GM19328 (cell line): ENCODE data around the gene POLR2A.

ENCODE experiments used
- ATAC-seq: cut with Tn5 transposase; IDR thresholded peaks from one replicate; pipeline ENCODE4 v1.9.1; 2021; ENCODE audit warnings: mild to moderate bottlenecking, moderate library complexity; ENCODE audit not compliant: unreplicated experiment

The POLR2A gene

DNA sequence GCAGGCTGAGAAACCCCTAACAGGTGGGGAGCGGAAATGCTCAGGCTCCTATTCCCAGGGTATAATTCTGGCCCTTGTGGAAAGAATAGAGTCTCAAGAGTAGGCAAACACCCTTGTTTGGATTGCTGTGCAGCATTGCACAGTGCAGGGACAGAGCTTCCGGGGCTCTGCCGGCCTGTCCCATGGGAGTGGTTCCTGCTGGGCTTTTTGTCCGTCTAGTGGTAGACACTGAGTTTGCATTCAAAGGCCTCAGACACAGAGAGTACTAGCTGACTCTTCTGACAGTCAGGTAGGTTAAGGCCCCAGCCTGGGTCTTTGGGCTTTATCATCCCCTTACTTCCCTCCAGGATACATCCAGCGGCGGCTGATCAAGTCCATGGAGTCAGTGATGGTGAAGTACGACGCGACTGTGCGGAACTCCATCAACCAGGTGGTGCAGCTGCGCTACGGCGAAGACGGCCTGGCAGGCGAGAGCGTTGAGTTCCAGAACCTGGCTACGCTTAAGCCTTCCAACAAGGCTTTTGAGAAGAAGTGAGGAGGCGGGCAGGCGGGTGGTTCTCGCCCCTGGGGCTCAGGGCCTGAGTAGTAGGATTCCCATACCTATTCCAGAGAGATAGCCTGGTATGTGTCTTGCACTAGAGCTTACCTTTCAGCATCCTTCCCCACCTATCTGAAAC is 18.1 kb downstream of the POLR2A start:
- ATAC-seq, result no peak

DNA sequence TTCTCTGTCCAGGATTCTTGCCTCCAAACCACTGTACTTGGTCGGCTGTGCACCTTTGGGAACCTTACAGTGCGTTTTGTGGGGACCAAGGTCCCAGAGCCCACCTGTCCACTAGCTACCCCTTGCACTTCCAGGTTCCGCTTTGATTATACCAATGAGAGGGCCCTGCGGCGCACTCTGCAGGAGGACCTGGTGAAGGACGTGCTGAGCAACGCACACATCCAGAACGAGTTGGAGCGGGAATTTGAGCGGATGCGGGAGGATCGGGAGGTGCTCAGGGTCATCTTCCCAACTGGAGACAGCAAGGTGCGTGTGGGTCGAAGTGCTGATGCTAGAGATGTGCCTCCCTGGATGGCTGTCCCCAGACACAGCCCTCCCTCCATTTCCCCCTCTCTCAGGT is 18.8 kb downstream of the POLR2A start:
- no peak for ATAC-seq

DNA sequence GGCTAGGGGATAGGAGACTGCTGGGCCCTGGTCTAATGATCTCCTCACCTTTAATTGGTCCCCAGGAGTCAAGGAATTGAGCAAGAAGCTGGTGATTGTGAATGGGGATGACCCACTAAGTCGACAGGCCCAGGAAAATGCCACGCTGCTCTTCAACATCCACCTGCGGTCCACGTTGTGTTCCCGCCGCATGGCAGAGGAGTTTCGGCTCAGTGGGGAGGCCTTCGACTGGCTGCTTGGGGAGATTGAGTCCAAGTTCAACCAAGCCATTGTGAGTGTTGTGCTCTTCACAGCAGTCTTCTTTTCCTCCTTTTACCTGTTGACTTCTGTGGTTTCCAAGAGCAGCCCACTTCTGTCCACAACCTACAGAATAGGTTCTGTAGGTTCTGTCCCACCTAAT is 19.4 kb downstream of the POLR2A start:
- no peak for ATAC-seq

DNA sequence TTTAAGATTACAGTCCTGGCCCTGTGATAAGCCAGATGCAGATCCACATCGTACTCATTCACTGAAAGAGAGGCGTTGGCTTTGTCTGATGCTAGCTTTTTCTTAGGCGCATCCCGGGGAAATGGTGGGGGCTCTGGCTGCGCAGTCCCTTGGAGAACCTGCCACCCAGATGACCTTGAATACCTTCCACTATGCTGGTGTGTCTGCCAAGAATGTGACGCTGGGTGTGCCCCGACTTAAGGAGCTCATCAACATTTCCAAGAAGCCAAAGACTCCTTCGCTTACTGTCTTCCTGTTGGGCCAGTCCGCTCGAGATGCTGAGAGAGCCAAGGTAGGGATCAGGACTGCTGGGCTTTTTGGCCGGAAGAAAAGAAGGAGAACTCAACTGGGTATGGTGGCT is 24.0 kb downstream of the POLR2A start:
- ATAC-seq, result no peak

DNA sequence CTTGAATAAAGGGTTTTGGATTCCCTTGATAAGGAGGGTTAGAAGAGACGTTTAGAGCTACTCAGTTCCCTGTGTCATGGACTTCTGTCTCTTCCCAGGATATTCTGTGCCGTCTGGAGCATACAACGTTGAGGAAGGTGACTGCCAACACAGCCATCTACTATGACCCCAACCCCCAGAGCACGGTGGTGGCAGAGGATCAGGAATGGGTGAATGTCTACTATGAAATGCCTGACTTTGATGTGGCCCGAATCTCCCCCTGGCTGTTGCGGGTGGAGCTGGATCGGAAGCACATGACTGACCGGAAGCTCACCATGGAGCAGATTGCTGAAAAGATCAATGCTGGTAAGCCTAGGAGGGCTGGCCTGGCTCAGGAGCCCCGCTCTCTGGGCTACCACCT is 24.7 kb downstream of the POLR2A start:
- no peak for ATAC-seq

DNA sequence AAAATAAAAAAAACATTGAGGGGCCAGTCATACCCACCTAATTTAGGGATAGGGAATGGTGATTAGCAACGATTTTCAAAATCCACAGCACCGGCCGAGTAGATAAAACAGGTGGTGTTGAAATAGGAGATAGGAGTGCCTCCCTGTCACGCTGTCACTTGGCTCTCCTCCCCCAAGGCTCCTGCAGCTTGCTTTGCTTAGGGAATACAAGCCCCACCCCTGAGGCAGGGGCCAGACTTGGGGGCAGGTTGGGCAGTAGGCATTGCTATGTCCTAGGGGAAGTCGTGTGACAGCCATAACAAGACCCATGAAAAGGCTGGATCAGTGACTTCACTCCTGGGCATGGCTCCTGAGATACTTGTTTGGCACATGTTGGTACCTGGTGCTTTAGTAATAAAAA is 25.8 kb downstream of the POLR2A start:
- no peak for ATAC-seq

DNA sequence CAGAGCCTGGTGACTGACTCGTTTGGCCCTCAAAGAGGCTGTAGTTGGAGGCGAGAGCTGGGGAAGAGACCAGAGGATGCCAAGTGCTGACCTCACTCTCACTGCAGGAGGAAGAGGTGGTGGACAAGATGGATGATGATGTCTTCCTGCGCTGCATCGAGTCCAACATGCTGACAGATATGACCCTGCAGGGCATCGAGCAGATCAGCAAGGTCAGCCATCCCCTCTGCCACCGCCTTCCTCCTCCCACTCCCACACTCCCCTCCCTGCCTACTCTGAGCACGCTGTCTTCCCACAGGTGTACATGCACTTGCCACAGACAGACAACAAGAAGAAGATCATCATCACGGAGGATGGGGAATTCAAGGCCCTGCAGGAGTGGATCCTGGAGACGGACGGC is 26.9 kb downstream of the POLR2A start:
- no peak for ATAC-seq

DNA sequence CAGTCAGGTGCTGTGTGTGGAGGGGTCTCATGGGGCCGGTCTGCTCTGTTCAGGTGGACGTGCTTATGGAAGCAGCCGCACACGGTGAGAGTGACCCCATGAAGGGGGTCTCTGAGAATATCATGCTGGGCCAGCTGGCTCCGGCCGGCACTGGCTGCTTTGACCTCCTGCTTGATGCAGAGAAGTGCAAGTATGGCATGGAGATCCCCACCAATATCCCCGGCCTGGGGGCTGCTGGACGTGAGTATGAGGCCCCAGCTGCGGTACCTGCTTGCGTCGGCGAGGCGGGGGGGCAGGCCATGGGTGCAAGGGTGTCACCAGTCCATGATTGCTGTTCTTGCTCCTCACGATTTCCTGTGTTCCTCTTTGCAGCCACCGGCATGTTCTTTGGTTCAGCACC is 27.9 kb downstream of the POLR2A start:
- ATAC-seq, result no peak

DNA sequence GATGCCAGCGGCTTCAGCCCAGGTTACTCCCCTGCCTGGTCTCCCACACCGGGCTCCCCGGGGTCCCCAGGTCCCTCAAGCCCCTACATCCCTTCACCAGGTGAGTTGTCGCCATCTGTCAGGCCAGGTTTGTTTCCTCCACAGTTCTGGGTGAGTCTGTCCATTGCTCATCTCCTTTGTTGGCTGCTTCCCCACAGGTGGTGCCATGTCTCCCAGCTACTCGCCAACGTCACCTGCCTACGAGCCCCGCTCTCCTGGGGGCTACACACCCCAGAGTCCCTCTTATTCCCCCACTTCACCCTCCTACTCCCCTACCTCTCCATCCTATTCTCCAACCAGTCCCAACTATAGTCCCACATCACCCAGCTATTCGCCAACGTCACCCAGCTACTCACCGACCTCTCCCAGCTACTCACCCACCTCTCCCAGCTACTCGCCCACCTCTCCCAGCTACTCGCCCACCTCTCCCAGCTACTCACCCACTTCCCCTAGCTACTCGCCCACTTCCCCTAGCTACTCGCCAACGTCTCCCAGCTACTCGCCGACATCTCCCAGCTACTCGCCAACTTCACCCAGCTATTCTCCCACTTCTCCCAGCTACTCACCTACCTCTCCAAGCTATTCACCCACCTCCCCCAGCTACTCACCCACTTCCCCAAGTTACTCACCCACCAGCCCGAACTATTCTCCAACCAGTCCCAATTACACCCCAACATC is 28.8 kb downstream of the POLR2A start:
- no peak for ATAC-seq

DNA sequence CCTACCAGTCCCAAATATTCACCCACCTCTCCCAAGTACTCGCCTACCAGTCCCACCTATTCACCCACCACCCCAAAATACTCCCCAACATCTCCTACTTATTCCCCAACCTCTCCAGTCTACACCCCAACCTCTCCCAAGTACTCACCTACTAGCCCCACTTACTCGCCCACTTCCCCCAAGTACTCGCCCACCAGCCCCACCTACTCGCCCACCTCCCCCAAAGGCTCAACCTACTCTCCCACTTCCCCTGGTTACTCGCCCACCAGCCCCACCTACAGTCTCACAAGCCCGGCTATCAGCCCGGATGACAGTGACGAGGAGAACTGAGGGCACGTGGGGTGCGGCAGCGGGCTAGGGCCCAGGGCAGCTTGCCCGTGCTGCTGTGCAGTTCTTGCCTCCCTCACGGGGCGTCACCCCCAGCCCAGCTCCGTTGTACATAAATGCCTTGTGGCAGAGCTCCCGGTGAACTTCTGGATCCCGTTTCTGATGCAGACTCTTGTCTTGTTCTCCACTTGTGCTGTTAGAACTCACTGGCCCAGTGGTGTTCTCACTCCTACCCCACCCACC is 29.8 kb downstream of the POLR2A start:
- no peak for ATAC-seq

DNA sequence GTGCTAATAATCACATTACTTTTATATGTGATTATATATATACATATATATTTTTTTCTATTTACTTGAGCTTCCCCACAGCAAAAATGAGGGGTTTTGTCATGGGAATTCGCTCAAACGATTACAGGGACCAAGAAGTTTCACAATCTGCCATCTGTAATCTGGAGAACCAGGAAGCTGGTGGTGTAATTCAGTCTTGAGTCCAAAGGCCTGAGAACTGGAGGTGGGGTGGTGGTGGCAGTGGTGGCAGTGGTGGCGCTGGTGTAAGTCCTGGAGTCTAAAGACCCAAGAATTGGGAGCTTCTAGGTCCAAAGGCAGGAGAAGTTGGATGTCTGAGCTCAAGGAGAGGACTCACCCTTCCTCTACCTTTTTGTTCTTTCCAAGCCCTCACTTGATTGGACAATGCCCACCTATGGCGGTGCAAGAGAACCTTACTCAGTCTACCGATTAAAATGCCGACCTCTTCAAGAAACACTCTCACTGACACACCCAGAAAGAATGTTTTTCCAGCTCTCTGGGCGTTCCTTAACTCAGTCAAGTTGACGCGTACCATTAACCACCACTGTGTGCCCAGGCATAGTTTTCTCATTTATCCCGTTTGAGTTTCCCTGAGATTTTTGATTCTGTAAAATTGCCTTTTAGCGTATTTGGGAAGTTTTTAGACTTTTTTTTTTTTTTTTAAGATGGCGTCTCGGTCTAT is 31.9 kb downstream of the POLR2A start:
- ATAC-seq, result no peak

DNA sequence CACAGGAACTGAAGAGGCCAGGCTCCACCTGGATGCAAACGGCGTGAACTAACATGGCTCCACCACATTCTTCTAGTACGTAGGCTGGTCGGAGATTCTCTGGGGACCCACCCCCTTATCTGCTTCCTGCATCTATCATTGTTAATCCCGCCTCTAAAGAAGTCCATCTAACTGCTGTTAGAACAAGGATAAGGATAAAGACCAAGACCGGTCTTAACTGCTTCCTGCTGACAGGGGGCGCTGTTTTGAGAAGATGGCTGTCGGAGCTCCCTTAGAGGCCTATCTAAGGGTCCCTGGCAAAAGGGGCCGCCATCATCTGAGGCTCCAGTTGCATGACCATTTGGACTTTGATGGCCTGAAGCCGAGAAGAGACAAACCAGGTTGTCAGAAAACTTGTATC is 38.9 kb downstream of the POLR2A start:
- ATAC-seq, result no peak

DNA sequence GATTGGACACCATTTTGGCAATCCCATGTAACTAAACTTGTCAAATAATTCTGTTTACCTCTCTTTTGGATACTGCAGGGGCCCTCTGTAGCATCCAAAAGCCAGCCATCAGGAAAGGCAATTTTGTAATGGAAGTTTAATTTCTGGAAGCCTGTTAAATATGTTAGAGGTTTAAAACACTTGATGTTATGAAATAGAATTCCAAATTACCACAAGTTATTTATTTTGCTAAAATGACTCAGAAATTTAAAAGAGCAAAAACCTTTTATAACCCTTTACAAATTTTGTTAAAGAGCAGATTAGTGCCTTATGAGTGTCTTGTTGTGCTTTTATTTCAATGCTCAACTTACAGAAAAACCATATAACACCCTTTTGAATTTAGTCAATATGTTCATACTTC is 44.7 kb downstream of the POLR2A start:
- ATAC-seq, result no peak

DNA sequence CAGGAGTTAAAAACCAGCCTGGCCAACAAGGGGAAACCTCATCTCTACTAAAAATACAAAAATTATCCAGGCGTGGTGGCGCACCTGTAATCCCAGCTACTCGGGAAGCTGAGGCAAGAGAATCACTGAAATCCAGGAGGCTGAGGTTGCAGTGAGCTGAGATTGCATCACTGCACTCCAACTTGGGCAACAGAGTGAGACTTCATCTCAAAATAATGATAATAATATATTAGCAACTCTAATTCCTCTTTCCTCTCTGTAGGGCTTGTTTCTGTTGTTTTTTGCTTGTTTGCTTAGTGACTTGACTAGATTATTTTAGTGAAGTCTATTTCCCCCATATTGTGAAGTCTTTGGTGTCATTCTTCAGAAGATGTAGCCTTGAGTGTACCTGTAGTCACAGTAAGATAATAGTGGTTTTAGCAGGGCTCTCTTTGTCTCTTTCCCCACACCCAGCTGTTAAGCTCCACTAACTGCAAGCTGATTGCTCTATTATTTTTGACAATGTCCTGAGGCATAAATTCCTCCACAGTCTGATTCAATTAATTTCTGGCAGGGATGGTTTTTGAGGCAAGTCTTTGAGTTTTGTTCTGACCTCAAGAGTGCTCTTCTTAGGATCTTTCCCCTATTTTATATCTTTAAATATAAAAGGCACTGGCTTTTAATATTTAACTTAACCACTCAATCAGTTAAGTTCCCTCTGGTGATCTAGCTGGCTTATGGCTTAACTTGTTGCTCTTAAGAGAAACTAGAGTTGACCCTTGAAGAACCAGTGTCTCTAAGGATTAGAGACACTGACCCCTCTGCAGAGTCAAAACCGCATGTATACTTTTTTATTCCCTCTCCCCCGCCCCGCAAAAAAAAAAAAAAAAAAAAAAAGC is 46.1 kb downstream of the POLR2A start:
- no peak for ATAC-seq

DNA sequence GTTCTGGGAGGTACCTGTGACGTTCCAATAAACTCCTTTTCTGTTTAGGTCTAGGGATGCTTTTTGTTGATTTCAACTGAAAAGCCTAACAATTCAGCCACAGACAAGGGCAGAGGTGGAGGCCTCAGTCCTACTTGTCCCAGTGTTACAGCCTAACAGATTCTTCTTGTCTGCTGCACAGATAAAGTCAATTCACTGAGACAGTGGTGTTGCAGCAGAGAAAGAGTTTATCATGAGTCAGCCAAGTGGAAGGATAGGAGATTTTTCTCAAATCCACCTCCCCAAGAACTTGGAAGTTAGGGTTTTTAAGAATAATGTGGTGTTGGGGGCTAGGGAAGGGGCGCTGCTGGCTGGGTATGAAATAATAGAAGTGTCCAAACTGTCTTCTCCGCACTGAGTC is 53.9 kb downstream of the POLR2A start:
- no peak for ATAC-seq

DNA sequence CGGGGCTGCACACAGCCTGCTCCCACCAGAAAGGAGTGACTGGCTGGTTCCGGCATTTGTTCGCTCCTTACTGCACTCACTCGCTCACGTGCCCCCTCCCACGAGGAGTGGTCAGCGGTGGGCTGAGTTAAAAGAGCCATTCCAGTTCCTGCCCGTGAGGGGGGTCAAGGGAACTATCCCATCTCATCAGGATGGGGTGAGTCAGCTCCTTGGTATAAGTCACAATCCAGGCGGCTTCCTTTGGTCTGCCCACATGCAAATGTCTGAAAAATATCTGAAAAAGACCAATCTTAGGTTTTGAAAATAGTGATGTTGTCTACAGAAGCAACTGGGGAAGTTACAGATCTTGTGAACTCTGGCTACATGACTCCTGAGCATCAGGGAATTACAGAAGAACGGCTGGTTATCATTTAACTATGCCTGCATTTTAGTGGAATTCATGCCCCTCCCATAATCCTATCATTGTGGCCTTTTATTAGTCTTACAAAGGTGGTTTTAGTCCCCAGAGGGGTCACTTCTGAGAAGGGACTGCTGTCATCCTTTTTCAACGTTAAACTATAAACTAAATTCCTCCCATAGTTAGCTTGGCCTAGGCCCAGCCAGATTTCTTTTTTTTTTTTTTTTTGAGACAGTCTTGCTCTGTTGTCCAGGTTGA is 54.9 kb downstream of the POLR2A start:
- ATAC-seq, result no peak

DNA sequence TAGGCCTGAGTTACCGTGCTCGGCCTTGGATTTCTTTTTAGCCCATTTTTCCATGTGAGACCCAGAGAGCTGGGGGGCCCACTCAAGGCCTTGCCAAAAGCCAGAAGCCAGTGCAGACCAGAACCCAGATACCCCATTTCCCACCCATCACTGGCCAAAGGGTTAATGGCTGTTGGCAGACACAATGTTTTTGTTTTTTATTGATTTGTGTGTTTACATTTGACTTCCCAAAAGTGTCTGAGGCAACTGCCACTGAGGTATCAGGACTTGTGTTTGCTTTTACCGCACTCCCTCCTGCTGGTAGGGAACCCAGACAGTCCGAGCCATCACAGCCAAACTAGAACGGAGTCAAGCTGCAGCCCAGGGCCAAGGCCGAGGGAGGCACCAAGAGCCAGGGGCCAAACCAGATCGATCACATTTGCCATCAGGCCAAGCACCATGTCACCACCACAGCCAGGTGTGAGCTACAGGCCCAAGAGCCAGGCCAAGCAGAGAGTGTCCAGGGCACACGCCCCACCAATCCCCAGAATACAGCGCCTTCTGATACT is 57.0 kb downstream of the POLR2A start:
- ATAC-seq, result no peak

DNA sequence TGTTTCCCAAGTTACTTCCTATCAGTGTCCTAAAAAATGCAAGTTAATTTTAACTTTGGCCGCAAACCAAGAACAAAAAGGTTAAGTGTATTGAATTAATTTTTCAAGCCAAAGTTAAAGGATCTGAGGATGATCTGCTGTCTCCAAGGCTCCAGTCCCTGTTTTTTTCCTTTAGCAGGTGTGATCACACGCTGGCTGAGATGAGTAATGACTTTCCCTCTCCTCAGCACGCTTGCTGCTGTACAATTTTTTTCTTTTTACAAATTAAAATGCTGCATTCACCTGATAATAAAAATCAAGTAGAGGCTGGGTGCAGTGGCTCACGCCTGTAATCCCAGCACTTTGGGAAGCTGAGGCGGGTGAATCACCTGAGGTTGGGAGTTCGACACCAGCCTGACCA is 60.7 kb downstream of the POLR2A start:
- ATAC-seq, result no peak

DNA sequence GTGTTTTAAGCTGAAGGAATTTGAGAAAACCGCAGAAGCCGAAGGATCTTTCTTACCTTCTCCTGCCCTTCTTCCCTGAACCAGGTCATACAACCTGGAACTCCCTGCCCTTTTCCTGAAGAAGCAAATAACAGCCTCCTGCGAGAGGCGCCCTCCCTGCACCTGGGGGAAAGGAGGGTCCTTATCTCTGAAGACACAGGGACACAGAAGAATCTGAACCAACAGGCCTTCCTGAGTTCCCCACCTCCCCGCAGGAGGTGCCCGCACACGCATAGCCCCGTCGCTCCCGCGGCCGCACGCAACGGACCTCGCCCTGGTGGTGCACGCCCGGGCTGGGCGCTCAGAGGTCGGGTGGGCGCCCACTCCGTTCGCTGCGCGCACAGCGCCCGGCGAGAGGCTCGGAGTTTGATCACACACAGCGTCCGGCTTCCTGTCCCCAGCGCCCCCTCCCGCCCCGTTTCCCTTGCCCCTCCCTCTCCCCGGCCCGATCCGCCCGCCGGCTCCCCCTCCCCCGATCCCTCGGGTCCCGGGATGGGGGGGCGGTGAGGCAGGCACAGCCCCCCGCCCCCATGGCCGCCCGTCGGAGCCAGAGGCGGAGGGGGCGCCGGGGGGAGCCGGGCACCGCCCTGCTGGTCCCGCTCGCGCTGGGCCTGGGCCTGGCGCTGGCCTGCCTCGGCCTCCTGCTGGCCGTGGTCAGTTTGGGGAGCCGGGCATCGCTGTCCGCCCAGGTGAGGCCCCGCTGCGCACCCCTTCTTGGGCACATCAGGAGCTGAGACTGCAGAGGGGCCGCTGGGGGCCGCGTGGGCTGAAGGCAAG is 64.6 kb downstream of the POLR2A start, which contains the start of gene TNFSF12:
Gene TNFSF12 (plus strand): TSS at position 474 of the 816 bp plus-strand sequence. CDS start 96 bp downstream, at position 570.
- ATAC-seq, result no peak
